Right cardiac atrium (tissue), 5 donors: ENCODE results near the gene MARS1. TPM values are rescaled to one million over a fixed set of nuclear protein-coding genes. Genes with fewer than 3 reads are reported as not detected.
A peak's percentile ranks its signal among the peaks of the same experiment; 100 is the strongest.

ENCODE experiments used
- ATAC-seq, 2 donors: fragments of 200-7000 bp; cut with Tn5 transposase; one replicate each; pipeline versions ENCODE4 v1.8.0 to v1.9.1; 2020; ENCODE audit warnings: moderate library complexity in 2 of 2, mild to moderate bottlenecking in 1 of 2
- DNase-seq, 3 donors: peaks; one replicate each; pipeline ENCODE4 v3.0.0-alpha.2; 2020
- H3K27ac ChIP-seq: one replicate; pipeline ENCODE4 v1.5.1; 2013; ENCODE audit warnings: mild to moderate bottlenecking, low read length, control low read depth, moderate library complexity
- H3K27me3 ChIP-seq: one replicate; pipeline ENCODE4 v1.6.1; 2013; ENCODE audit not compliant: control insufficient read depth, insufficient read depth
- H3K4me1 ChIP-seq: one replicate; pipeline ENCODE4 v1.6.1; 2013; ENCODE audit warnings: low read length; ENCODE audit not compliant: control insufficient read depth, insufficient read depth
- H3K4me3 ChIP-seq: one replicate; pipeline ENCODE4 v1.5.1; 2013; ENCODE audit warnings: low read length, control low read depth
- H3K9me3 ChIP-seq: one replicate; pipeline ENCODE4 v1.6.1; 2013; ENCODE audit warnings: low read length; ENCODE audit not compliant: control insufficient read depth
- WGBS: extraction: QIAGEN DNeasy Blood & Tissue Kit; methylation state at CpG from one replicate; pipeline ENCODE4 v1.1.7; 2013; 5-methylcytosine and 5-hydroxymethylcytosine counted together
- intact Hi-C, 4 donors: fragments of 100-400 bp; cut with DNase I; formaldehyde crosslinking; loops; one replicate each; pipeline versions ENCODE4 v1.11.0 to v1.14.0; 2022 to 2023
- polyA plus RNA-seq: library from polyadenylated mRNA; stranded (reverse); fragments of 200-250 nt; gene quantifications from one replicate; pipeline ENCODE4 v1.2.3, GENCODE V29; 2013
- total RNA-seq, 4 donors: library from RNA; stranded (reverse); fragmentation: NEBNext Ultra II Directional; extraction: Animal tissue kit (Norgen Biotek cat#: 25700); gene quantifications; one replicate each; pipeline ENCODE4 v1.2.1, GENCODE V29; 2021
- donor health status: healthy with polysubstance abuse.
- donor health status: DM: no; HTN: yes; CAD: no.
- donor health status: DM: no; HTN: no; CAD: no.
- donor health status: DM: no; HTN: yes; CAD: no; lungs with severe emphysema.
- donor health status: DM: yes; HTN: yes; CAD: no.

Gene MARS1
- total and polyA plus RNA-seq, 5 donors, result 54.9 to 89.8 (median 70.0) TPM

DNA sequence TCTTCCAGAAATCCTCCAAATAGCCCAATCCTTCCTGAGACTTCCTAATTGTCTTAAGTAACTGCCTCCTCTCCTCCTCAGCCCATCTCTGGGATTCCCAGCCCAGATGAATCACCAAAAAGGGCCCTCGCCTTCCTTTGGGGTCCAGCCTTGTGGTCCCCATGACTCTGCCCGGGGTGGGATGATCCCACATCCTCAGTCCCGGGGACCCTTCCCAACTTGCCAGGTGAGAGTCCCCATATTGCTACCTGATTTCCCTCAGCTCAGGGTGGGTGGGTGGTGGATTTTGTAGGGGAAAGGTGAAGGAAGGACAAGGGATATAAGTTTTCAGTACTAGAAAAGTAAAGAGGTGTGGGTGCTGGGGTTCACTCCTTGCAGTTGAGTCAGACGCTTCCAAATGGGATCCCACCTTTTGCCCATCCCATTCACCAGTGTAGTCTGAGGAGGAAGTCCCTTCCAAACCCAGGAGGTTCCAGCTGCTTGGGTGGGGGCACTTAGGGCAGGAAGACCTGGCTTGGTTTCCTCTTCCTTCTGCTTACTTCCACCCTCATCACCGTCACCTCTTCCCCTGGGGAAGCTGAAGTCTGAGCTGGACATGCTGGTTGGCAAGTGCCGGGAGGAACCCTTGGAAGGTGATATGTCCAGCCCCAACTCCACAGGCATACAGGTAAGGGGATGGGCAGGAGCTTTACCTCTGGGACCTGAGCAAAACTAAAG lies 22.7 kb upstream of the MARS1 start:
- WGBS, result 79% methylated on average over 6 of the region's 6 CpGs
- H3K27me3 ChIP-seq, result no peaks in the 10 kb centered on the region
- ATAC-seq, result no peak
- no peaks in the 10 kb centered on the region for H3K4me1 ChIP-seq
- no peak for DNase-seq
- intact Hi-C loops, result loop anchor here in 1 of 4 donors (10.0 kb wide), 1 partner anchor 160 kb away; no protein-coding TSS in a partner anchor
- H3K9me3 ChIP-seq, result no peaks in the 10 kb centered on the region
- no peak overlapping the region for H3K4me3 ChIP-seq
- H3K27ac ChIP-seq, result no peak overlapping the region

DNA sequence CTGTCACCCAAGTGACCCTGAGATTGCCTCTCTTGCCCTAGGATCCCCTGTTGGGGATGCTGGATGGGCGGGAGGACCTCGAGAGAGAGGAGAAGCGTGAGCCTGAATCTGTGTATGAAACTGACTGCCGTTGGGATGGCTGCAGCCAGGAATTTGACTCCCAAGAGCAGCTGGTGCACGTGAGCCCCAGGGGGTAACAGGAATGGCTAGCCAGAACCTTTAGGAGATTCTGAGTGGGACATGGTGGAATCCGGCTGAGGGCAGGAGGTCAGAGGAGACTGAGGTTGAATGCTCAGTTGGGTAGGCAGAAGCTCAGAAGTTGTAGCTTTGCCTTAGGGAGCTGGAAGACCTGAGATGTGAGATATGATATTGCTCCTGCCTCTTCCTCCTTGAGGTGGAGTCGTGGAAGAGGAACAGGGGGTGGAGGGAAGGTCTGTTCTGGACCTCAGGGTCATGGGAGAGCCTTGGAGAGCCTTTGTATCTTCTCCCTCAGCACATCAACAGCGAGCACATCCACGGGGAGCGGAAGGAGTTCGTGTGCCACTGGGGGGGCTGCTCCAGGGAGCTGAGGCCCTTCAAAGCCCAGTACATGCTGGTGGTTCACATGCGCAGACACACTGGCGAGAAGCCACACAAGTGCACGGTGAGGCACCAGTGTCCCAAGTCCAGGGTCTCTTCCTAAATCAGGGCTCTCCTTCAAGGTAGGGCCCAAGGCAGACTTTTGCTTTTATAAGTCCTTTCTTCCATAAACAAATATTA lies 21.9 kb upstream of the MARS1 start:
- WGBS, result 74% methylated on average over 14 of the region's 14 CpGs

DNA sequence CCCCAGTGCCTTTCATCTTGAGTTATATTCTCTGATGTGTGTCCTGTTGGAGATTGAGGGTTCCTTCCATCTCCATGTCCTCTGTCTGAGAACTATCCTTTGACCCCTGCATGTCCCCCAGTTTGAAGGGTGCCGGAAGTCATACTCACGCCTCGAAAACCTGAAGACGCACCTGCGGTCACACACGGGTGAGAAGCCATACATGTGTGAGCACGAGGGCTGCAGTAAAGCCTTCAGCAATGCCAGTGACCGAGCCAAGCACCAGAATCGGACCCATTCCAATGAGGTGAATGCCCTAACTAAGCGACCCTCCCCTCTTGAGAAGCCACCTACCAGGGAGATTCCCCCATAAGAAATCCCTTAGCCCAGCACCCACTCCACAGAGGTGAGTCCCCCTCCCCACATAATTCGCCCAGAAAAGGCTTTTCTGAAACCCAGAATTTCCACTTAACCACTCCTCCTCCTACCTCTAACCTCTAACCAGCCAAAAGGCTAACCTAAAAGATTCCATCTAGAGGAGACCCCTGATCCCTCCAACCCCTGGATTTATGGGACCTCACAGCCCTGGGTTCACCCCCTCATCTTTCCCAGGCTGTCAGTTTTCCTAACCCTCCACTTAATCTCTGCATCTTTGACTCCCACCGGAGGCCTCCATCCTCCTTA lies 20.5 kb upstream of the MARS1 start:
- Histone ChIP-seq H3K4me3 (no peak overlapping the region), H3K27me3 (no peaks in the 10 kb centered on the region), H3K27ac (no peak overlapping the region), H3K4me1 (no peaks in the 10 kb centered on the region), H3K9me3 (no peaks in the 10 kb centered on the region)
- no peak for DNase-seq
- 88% methylated on average over 12 of the region's 12 CpGs for WGBS
- intact Hi-C loops, result loop anchor here in 1 of 4 donors (10.0 kb wide), 1 partner anchor 157 kb away; no protein-coding TSS in a partner anchor
- ATAC-seq, result no peak

More for the DNA sequence above, 21.9 kb upstream of the MARS1 start:
- DNase-seq (no peak), ATAC-seq (no peak)
- H3K4me3 ChIP-seq, result no peak overlapping the region
- no peaks in the 10 kb centered on the region for H3K9me3 ChIP-seq
- intact Hi-C loops, result loop anchor here in 1 of 4 donors (10.0 kb wide), 1 partner anchor 159 kb away; no protein-coding TSS in a partner anchor
- no peaks in the 10 kb centered on the region for H3K4me1 ChIP-seq
- no peaks in the 10 kb centered on the region for H3K27me3 ChIP-seq
- H3K27ac ChIP-seq, result no peak overlapping the region

DNA sequence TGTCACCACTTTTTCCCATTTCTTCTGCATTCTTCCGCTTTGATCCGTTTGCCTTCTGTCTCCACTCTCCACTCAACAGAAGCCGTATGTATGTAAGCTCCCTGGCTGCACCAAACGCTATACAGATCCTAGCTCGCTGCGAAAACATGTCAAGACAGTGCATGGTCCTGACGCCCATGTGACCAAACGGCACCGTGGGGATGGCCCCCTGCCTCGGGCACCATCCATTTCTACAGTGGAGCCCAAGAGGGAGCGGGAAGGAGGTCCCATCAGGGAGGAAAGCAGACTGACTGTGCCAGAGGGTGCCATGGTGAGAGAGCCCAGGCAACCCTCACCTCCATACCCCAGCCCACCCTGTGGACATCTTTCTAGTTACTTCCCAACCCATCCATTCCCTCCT lies 20.0 kb upstream of the MARS1 start:
- Histone ChIP-seq H3K4me3 (no peak overlapping the region), H3K27me3 (no peaks in the 10 kb centered on the region), H3K27ac (no peak overlapping the region), H3K4me1 (no peaks in the 10 kb centered on the region), H3K9me3 (no peaks in the 10 kb centered on the region)
- no peak for DNase-seq
- 79% methylated on average over 11 of the region's 11 CpGs for WGBS
- intact Hi-C loops, result loop anchor here in 1 of 4 donors (10.0 kb wide), 1 partner anchor 157 kb away; no protein-coding TSS in a partner anchor
- ATAC-seq, result no peak

DNA sequence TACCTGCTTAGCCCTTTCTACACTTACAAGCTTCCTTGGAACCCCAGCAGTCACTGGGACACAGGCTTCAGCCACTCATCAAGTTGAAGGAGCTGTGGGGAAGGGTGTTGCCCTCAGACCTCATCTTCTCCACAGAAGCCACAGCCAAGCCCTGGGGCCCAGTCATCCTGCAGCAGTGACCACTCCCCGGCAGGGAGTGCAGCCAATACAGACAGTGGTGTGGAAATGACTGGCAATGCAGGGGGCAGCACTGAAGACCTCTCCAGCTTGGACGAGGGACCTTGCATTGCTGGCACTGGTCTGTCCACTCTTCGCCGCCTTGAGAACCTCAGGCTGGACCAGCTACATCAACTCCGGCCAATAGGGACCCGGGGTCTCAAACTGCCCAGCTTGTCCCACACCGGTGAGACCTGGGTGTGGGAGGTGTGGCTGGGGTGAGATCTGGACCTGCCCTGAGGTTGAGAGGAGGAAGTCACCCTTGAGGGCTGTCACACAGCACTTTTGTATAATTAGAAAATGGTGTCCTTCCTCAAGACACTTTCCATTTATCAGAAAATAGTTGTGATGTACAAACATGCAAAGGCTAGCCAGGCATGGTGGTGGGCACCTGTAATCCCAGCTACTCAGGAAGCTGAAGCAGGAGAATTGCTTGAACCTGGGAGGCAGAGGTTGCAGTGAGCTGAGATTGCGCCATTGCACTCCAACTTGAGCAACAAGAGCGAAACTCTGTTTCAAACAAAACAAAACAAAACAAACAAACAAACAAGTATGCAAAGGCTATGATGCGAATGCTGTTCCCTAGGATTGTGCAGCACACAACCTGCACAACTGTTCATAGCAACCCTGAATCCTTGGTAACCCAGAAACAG lies 18.3 kb upstream of the MARS1 start:
- Histone ChIP-seq H3K27ac (no peak overlapping the region), H3K27me3 (no peaks in the 10 kb centered on the region), H3K4me3 (no peak overlapping the region), H3K4me1 (no peaks in the 10 kb centered on the region), H3K9me3 (no peaks in the 10 kb centered on the region)
- ATAC-seq (no peak), DNase-seq (peak in 1 of 3 donors; percentile 21)
- WGBS, result 83% methylated on average over 10 of the region's 10 CpGs
- intact Hi-C loops, result loop anchor here in 1 of 4 donors (10.0 kb wide), 1 partner anchor 155 kb away; no protein-coding TSS in a partner anchor

DNA sequence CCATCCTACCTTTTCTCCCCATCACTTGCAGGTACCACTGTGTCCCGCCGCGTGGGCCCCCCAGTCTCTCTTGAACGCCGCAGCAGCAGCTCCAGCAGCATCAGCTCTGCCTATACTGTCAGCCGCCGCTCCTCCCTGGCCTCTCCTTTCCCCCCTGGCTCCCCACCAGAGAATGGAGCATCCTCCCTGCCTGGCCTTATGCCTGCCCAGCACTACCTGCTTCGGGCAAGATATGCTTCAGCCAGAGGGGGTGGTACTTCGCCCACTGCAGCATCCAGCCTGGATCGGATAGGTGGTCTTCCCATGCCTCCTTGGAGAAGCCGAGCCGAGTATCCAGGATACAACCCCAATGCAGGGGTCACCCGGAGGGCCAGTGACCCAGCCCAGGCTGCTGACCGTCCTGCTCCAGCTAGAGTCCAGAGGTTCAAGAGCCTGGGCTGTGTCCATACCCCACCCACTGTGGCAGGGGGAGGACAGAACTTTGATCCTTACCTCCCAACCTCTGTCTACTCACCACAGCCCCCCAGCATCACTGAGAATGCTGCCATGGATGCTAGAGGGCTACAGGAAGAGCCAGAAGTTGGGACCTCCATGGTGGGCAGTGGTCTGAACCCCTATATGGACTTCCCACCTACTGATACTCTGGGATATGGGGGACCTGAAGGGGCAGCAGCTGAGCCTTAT lies 17.4 kb upstream of the MARS1 start:
- peak in 1 of 3 donors; percentile 19 for DNase-seq
- 93% methylated on average over 14 of the region's 14 CpGs for WGBS
- H3K4me3 ChIP-seq, result no peak overlapping the region
- no peaks in the 10 kb centered on the region for H3K4me1 ChIP-seq
- intact Hi-C loops, result no loop called here
- no peaks in the 10 kb centered on the region for H3K27me3 ChIP-seq
- no peaks in the 10 kb centered on the region for H3K9me3 ChIP-seq
- no peak overlapping the region for H3K27ac ChIP-seq
- no peak for ATAC-seq

DNA sequence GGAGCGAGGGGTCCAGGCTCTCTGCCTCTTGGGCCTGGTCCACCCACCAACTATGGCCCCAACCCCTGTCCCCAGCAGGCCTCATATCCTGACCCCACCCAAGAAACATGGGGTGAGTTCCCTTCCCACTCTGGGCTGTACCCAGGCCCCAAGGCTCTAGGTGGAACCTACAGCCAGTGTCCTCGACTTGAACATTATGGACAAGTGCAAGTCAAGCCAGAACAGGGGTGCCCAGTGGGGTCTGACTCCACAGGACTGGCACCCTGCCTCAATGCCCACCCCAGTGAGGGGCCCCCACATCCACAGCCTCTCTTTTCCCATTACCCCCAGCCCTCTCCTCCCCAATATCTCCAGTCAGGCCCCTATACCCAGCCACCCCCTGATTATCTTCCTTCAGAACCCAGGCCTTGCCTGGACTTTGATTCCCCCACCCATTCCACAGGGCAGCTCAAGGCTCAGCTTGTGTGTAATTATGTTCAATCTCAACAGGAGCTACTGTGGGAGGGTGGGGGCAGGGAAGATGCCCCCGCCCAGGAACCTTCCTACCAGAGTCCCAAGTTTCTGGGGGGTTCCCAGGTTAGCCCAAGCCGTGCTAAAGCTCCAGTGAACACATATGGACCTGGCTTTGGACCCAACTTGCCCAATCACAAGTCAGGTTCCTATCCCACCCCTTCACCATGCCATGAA lies 16.8 kb upstream of the MARS1 start:
- intact Hi-C loops, result no loop called here
- Histone ChIP-seq H3K4me3 (no peak overlapping the region), H3K4me1 (no peaks in the 10 kb centered on the region), H3K9me3 (no peaks in the 10 kb centered on the region), H3K27ac (no peak overlapping the region), H3K27me3 (no peaks in the 10 kb centered on the region)
- WGBS, result 88% methylated on average over 4 of the region's 4 CpGs
- DNase-seq (peak in 1 of 3 donors; percentile 12), ATAC-seq (no peak)

DNA sequence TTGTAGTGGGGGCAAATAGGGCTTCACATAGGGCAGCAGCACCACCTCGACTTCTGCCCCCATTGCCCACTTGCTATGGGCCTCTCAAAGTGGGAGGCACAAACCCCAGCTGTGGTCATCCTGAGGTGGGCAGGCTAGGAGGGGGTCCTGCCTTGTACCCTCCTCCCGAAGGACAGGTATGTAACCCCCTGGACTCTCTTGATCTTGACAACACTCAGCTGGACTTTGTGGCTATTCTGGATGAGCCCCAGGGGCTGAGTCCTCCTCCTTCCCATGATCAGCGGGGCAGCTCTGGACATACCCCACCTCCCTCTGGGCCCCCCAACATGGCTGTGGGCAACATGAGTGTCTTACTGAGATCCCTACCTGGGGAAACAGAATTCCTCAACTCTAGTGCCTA lies 16.2 kb upstream of the MARS1 start:
- Histone ChIP-seq H3K4me3 (no peak overlapping the region), H3K4me1 (no peaks in the 10 kb centered on the region), H3K27ac (no peak overlapping the region), H3K9me3 (no peaks in the 10 kb centered on the region), H3K27me3 (no peaks in the 10 kb centered on the region)
- DNase-seq, result no peak
- intact Hi-C loops, result no loop called here
- WGBS, result 93% methylated on average over 3 of the region's 3 CpGs
- ATAC-seq, result no peak

DNA sequence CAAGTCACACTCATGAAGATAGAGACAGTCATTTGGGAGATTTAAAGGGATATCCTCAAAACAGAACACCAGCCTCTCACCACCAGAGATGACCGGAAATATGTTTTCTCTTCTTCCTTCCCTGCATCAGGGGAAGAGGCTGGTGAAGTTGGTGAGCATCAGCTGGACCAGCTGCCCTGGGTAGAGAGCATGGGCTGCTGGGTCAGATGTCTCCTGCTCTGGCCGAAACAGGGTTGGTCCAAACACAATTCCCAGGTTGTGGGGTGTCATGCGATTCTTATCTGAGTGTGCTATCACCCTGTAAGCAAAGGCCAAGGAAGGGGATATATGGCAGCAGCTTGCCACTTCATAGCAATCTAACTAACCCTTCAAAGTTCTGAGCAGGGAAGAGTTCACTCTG lies 15.5 kb upstream of the MARS1 start:
- peak in 1 of 3 donors; percentile 29 for DNase-seq
- 80% methylated on average over 3 of the region's 3 CpGs for whole genome bisulfite sequencing
- no peak for ATAC-seq
- no peaks in the 10 kb centered on the region for H3K27me3 ChIP-seq
- H3K4me3 ChIP-seq, result no peak overlapping the region
- intact Hi-C loops, result no loop called here
- no peak overlapping the region for H3K27ac ChIP-seq
- H3K4me1 ChIP-seq, result no peaks in the 10 kb centered on the region
- H3K9me3 ChIP-seq, result no peaks in the 10 kb centered on the region
